GM11168 (cell line): Measurements from ENCODE around the gene CD48.

Experiments
- in situ Hi-C: fragments of 300-500 bp; cut with MboI; formaldehyde crosslinking; loops from one replicate; pipeline ENCODE4 v1.12.0; 2022; ENCODE audit warnings: low sequenced_read_pairs; ENCODE audit not compliant: unreplicated experiment

The CD48 gene, protein sequence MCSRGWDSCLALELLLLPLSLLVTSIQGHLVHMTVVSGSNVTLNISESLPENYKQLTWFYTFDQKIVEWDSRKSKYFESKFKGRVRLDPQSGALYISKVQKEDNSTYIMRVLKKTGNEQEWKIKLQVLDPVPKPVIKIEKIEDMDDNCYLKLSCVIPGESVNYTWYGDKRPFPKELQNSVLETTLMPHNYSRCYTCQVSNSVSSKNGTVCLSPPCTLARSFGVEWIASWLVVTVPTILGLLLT

GRCh38 chr1:160711602-160712311, at the start of gene CD48:
Gene CD48, minus strand, starts transcription at chr1:160711822. Its CDS starts 59 bp downstream, at chr1:160711763.
- in situ Hi-C loops = no loop called here

DNA sequence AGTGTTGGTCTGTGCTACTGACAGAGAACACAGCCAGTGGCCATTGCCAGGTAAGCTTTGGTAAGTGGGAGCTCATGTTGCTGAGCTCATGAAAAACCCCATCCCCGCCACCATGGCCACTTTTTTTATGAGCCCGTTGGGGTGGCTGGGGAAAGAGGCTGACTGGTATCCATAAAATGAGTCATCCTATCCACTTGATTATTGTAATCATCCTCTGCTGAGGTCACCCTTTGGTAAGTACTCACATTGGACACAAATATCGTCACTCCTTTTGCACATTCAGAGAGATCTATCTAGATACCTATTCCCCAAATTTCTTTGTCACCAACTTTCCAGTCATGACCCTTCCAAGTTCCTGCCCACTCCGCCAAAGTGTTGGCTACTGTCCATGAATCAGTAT, 49.4 kb upstream of the CD48 start:
- in situ Hi-C loops = loop anchor here (5.0 kb wide), 1 partner anchor 89 kb away; no protein-coding TSS in a partner anchor

GRCh38 chr1:160759740-160760139, 48.1 kb upstream of the CD48 start:
- in situ Hi-C loops = loop anchor here (5.0 kb wide), 1 partner anchor 87 kb away; no protein-coding TSS in a partner anchor

GRCh38 chr1:160758521-160758920, 46.9 kb upstream of the CD48 start:
- in situ Hi-C loops = no loop called here

GRCh38 chr1:160756849-160757201, 45.2 kb upstream of the CD48 start:
- in situ Hi-C loops = no loop called here

DNA sequence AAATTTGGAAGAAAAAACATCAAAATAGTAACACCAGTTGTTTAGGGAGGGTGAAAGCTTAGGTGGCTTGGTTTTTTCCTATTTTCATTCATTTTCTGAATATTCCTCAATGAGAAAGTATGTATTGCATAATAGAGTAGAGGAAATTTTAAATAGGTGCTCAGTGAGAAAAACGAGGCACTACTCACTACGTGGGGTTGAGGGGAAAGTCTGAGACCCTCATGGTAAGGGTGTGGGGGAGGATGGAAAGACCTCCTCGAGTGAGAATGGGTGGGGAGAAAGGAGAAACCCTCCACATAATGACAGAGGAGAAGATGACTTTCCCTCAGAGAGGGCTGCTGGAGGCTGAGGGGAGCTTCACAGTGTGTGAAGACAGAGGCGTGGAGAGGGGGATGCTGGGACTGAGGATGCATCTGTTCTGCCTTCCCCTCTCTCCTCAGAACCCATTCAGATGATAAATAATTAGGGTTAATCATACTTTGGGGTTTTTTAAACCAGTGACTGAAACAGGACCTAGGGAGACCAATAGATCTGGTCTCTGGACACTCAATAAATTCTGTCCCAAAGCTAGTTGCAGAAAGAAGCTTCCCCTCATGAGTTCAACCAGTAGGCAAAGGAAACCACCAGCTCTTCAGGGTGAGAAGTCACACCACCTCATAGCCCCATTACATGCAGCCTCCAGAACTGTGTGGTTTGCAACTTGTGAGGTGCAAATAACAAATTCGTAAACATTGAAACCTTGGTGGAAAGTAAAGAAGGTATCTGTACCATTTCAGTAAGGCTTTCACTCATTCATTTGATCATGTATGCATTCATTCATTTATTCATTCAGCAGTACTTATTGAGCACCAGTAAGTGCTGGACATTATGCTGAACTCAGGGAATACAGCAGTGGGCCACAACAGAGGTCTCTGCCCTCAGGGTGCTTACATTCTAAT, 44.6 kb upstream of the CD48 start:
- in situ Hi-C loops = no loop called here

DNA sequence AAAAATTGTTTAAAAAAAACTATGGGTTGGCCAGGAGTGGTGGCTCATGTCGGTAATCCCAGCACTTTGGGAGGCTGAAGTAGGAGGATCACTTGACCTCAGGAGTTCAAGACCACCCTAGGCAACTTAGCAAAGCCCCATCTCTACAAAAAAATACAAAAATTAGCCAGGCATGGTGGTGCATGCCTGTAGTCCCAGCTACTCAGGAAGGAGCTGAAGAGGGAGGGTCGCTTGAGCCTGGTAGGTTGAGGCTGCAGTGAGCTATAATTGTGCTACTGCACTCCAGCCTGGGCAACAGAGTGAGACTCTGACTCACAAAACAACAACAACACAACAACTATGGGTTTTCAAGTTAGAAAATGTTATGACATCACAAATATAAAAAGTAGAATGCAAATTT, 43.8 kb upstream of the CD48 start:
- in situ Hi-C loops = no loop called here

GRCh38 chr1:160753594-160753993, 42.0 kb upstream of the CD48 start:
- in situ Hi-C loops = no loop called here

DNA sequence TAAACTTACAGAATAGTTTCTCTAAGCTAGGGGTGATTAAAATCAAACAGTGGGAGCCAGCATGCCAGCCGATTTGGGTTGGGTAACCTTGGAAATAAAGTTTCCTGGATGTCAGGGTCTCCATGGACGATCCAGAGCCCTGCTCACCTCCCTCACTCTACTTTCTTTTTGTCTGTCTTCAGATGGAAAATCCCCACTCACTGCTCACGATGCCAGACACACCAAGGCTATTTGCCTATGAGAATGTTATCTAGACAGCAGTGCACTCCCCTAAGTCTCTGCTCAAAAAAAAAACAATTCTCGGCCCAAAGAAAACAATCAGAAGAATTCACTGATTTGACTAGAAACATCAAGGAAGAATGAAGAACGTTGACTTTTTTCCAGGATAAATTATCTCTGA, 41.3 kb upstream of the CD48 start:
- in situ Hi-C loops = no loop called here

DNA sequence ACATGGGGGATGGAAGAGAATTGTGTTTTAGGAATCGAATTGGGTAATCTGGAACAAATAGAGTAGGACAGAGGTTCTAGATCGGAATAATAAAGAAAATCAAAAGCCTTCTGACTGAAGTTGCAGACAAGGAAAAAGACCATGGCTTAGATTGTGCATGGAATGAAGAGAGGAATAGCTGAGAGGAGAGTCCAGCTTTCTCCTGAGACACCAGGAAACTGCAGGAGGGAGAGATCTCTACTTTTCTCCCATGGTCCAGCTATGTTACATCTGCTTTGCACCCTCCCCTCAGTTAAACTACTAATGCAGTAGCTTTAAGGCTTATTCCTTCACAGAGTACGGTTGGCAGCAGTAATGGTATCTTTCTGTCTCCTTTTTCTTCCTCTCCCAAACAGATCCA, 40.8 kb upstream of the CD48 start:
- in situ Hi-C loops = no loop called here

GRCh38 chr1:160750608-160751007, 39.0 kb upstream of the CD48 start:
- in situ Hi-C loops = no loop called here

DNA sequence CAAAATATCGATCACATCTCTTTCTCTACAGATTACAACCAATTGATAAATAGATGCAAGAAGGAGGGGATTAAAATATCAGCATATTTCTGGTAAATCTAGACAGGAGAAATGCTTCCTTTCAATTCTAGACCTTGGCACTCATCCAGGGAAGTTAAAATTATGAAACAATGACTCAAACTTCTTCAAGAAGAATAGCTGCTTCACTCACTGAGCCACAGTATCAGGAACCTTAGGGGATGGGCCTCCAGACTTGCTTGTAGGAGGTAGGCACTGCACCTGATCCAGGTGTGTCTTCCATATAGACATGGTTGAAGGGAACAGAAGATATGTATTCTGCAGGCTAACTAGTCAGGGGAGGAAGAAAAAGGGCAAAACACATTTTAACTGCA, 37.3 kb upstream of the CD48 start:
- in situ Hi-C loops = no loop called here

DNA sequence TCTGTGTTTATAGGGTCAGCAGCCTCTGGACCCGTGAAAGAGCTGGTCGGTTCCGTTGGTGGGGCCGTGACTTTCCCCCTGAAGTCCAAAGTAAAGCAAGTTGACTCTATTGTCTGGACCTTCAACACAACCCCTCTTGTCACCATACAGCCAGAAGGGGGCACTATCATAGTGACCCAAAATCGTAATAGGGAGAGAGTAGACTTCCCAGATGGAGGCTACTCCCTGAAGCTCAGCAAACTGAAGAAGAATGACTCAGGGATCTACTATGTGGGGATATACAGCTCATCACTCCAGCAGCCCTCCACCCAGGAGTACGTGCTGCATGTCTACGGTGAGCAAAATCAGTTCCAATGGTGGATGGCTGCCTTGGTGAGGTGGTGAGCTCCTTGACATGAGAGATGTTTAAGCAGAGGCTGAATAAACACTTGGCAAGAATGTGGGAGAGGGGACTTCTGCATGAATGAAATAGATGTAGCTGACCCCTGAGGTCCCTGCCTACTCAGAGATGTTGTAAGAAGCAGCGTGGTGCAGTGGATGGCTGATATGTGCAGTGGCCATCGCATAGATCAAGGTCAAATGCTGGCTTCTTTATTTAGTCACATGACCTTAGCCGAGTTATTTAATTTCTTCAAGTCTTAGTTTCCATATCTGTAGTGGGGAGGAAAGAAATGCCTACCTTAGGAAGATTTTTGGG, 36.7 kb upstream of the CD48 start:
- in situ Hi-C loops = no loop called here

GRCh38 chr1:160747717-160748116, 36.1 kb upstream of the CD48 start:
- in situ Hi-C loops = no loop called here

DNA sequence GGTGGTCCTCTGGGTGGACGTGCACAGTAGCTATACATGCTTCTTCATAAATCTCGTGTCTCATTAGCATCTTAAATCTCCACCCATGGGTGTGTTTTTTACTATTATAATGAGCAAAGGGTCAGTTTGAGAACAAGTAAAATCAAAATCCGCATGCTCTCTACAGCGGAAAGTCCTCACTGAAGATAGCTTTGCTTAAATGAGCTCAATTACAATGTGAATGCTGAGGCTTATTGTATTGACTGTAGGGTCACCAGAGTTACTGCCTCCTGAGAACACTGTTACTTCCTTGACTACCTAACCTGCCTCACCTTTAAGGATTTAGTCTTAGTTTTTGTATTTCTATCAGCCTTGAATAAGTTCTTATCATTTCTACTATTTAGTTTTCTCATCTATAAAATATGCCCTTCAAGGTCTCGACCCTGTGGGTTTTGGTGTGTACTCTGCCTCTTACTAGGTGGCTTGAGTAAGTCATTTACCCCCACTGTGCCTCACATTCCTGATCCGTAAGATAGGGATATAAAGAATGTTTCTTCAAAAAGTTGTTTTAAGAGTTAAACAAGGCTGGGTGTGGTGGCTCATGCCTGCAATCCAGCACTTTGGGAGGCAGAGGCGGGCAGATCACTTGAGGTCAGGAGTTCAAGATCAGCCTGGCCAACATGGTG, 35.3 kb upstream of the CD48 start:
- in situ Hi-C loops = no loop called here

DNA sequence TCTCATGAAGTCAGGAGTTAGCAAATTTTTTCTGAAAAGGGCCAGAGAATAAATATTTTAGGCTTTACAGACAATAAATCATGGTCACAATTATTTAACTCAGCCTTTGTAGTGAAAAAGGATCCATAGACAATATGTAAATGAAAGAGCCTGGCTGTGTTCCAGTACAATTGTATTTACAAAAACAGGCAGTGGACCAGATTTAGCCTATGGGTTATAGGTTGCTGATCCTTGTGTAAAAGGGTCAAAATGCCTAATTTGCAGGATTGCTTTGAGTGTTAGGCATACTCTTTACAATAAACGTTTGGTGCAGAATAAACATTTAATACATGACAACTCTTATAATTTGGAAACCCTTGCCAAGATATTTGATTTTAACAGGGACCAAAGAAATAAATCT, 33.9 kb upstream of the CD48 start:
- in situ Hi-C loops = no loop called here

- in situ Hi-C loops = no loop called here
These were observed 33.4 kb upstream of the CD48 start for GRCh38 chr1:160744852-160745520.

- in situ Hi-C loops = no loop called here
These were observed 32.7 kb upstream of the CD48 start for GRCh38 chr1:160744199-160744851.

- in situ Hi-C loops = no loop called here
These were observed 31.6 kb upstream of the CD48 start for GRCh38 chr1:160743266-160743665.
